ENCODE measurements around the gene GAREM1. TPM values are rescaled to one million over a fixed set of nuclear protein-coding genes. Genes with fewer than 3 reads are reported as not detected.

GAREM1 gene
- total RNA-seq, 5 donors from 2014 or later (not counting 1 experiment from before 2014, with no cell fraction given) = 0.26 to 0.41 (median 0.33) TPM

GRCh38 chr18:32271672-32272208, 198.9 kb downstream of the GAREM1 start:
- ChIA-PET POLR2A (no interaction called here), CTCF (interaction anchor here (0.6 to 1.8 kb wide), 12 partner anchors 8 to 504 kb away, joined by 3 to 11 read pairs (median 4); no protein-coding TSS in a partner anchor)
- no peak overlapping the region for H3K27ac ChIP-seq (ENCODE audit: low read length)
- Mint-ChIP-seq H3K36me3 (no peaks in the 10 kb centered on the region), H3K4me1 (no peaks in the 10 kb centered on the region), H3K4me3 (no peak overlapping the region), H3K9me3 (no peaks in the 10 kb centered on the region), H3K27ac (no peak overlapping the region), H3K27me3 (peaks cover 6 to 15% of the 10 kb centered on the region in 2 donors)
- DNase-seq (peak in 2 of 35 experiments; percentile 3 to 32), ATAC-seq (replicated peaks in 1 of 4) (peak in 1 of 4 experiments; percentile 25)
- H3K9me3 ChIP-seq = no peaks in the 10 kb centered on the region
- no CpG with 5 or more reads among the region's 5 CpGs for WGBS (ENCODE audit: insufficient coverage)
- H3K4me3 ChIP-seq (ENCODE audit: control insufficient read depth in 1 of 2, extremely low read depth in 1 of 2, low read length in 1 of 2) = no peak overlapping the region
- no peaks in the 10 kb centered on the region for H3K36me3 ChIP-seq (ENCODE audit: control insufficient read depth in 2 of 2, extremely low read depth in 1 of 2, insufficient read depth in 1 of 2, low read length in 1 of 2)
- peaks cover 0 to 11% of the 10 kb centered on the region in 2 experiments for H3K27me3 ChIP-seq (replicated peaks in 1 of 2; ENCODE audit: control insufficient read depth in 2 of 2, extremely low read depth in 1 of 2, insufficient read depth in 2 of 2, low read length in 1 of 2)
- no peaks in the 10 kb centered on the region for H3K4me1 ChIP-seq (ENCODE audit: control insufficient read depth in 1 of 2, extremely low read depth in 1 of 2, insufficient read depth in 2 of 2, low read length in 2 of 2)

DNA sequence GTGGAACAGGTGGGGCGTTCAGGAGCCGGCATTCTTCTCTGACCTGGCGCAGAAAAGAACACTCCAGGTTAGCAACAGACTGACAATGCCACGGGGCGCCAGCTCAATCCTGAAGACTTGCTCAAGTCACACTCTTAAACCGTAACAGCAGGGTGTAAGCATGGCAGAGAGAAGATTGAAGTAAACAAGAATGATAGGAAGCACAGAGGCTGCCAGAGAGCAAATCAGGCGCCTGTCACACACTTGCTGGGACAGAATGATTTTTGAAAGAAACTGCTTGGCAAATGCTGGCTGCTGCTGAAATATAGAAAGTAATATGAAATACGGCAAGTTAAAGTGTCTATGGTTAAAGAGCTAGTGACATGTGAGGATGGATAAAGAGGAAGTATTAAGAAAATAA, 200.3 kb downstream of the GAREM1 start:
- H3K4me3 ChIP-seq (ENCODE audit: control insufficient read depth in 1 of 2, extremely low read depth in 1 of 2, low read length in 1 of 2) = no peak overlapping the region
- H3K36me3 Mint-ChIP-seq = no peaks in the 10 kb centered on the region
- no peak overlapping the region for H3K4me3 Mint-ChIP-seq
- H3K9me3 Mint-ChIP-seq = no peaks in the 10 kb centered on the region
- no peaks in the 10 kb centered on the region for H3K4me1 ChIP-seq (ENCODE audit: control insufficient read depth in 1 of 2, extremely low read depth in 1 of 2, insufficient read depth in 2 of 2, low read length in 2 of 2)
- POLR2A ChIA-PET = no interaction called here
- peaks cover 9 to 12% of the 10 kb centered on the region in 2 donors for H3K27me3 Mint-ChIP-seq
- H3K4me1 Mint-ChIP-seq = no peaks in the 10 kb centered on the region
- no peak for ATAC-seq (replicated peaks in 1 of 4)
- no peaks in the 10 kb centered on the region for H3K36me3 ChIP-seq (ENCODE audit: control insufficient read depth in 2 of 2, extremely low read depth in 1 of 2, insufficient read depth in 1 of 2, low read length in 1 of 2)
- WGBS (ENCODE audit: insufficient coverage) = 74% methylated on average over 8 of the region's 8 CpGs
- H3K27ac Mint-ChIP-seq = no peak overlapping the region
- H3K9me3 ChIP-seq = no peaks in the 10 kb centered on the region
- CTCF ChIA-PET = interaction anchor here (0.6 to 0.7 kb wide), 3 partner anchors 18 to 72 kb away, joined by 3 to 4 read pairs (median 4); no protein-coding TSS in a partner anchor
- H3K27ac ChIP-seq (ENCODE audit: low read length) = no peak overlapping the region
- H3K27me3 ChIP-seq (replicated peaks in 1 of 2; ENCODE audit: control insufficient read depth in 2 of 2, extremely low read depth in 1 of 2, insufficient read depth in 2 of 2, low read length in 1 of 2) = peaks cover 0 to 10% of the 10 kb centered on the region in 2 experiments
- no peak for DNase-seq

GRCh38 chr18:32267463-32267862, 203.2 kb downstream of the GAREM1 start:
- Mint-ChIP-seq H3K27me3 (peaks cover 8 to 12% of the 10 kb centered on the region in 2 donors), H3K36me3 (no peaks in the 10 kb centered on the region), H3K4me1 (no peaks in the 10 kb centered on the region), H3K27ac (no peak overlapping the region), H3K4me3 (no peak overlapping the region), H3K9me3 (no peaks in the 10 kb centered on the region)
- DNase-seq (no peak), ATAC-seq (replicated peaks in 1 of 4) (no peak)
- Histone ChIP-seq H3K36me3 (ENCODE audit: control insufficient read depth in 2 of 2, extremely low read depth in 1 of 2, insufficient read depth in 1 of 2, low read length in 1 of 2) (no peaks in the 10 kb centered on the region), H3K27ac (ENCODE audit: low read length) (no peak overlapping the region), H3K4me3 (ENCODE audit: control insufficient read depth in 1 of 2, extremely low read depth in 1 of 2, low read length in 1 of 2) (no peak overlapping the region), H3K4me1 (ENCODE audit: control insufficient read depth in 1 of 2, extremely low read depth in 1 of 2, insufficient read depth in 2 of 2, low read length in 2 of 2) (no peaks in the 10 kb centered on the region), H3K9me3 (no peaks in the 10 kb centered on the region), H3K27me3 (replicated peaks in 1 of 2; ENCODE audit: control insufficient read depth in 2 of 2, extremely low read depth in 1 of 2, insufficient read depth in 2 of 2, low read length in 1 of 2) (peaks cover 0 to 10% of the 10 kb centered on the region in 2 experiments)
- WGBS (ENCODE audit: insufficient coverage) = no CpG with 5 or more reads among the region's 4 CpGs
- CTCF ChIA-PET = no interaction called here
- POLR2A ChIA-PET = no interaction called here

DNA sequence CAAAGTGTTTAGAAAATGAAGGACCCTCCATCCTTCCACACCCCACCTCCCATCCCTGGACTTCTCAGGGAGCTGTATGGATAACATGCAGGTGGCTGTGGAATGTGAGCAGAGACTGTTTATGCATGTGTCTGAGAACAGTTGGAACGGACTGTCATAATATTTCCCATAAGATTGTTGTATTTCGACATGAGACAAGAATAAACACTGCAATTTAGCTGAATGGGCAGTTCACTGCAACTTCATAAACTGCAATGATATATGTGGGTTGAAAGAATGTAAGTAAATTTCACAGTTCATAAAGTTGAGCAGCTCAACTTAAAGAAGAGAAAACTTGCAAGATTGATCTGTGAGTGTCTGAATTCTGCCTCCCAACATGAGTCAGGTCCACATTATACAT, 206.3 kb downstream of the GAREM1 start:
- H3K27ac Mint-ChIP-seq = no peak overlapping the region
- no peaks in the 10 kb centered on the region for H3K9me3 Mint-ChIP-seq
- H3K4me3 Mint-ChIP-seq = no peak overlapping the region
- H3K4me1 ChIP-seq (ENCODE audit: control insufficient read depth in 1 of 2, extremely low read depth in 1 of 2, insufficient read depth in 2 of 2, low read length in 2 of 2) = no peaks in the 10 kb centered on the region
- no peak for DNase-seq
- no peak overlapping the region for H3K27ac ChIP-seq (ENCODE audit: low read length)
- no peaks in the 10 kb centered on the region for H3K36me3 Mint-ChIP-seq
- no peaks in the 10 kb centered on the region for H3K4me1 Mint-ChIP-seq
- no peak for ATAC-seq (replicated peaks in 1 of 4)
- no CpG with 5 or more reads among the region's 2 CpGs for WGBS (ENCODE audit: insufficient coverage)
- H3K27me3 ChIP-seq (replicated peaks in 1 of 2; ENCODE audit: control insufficient read depth in 2 of 2, extremely low read depth in 1 of 2, insufficient read depth in 2 of 2, low read length in 1 of 2) = peaks cover 0 to 8% of the 10 kb centered on the region in 2 experiments
- no peaks in the 10 kb centered on the region for H3K36me3 ChIP-seq (ENCODE audit: control insufficient read depth in 2 of 2, extremely low read depth in 1 of 2, insufficient read depth in 1 of 2, low read length in 1 of 2)
- POLR2A ChIA-PET = no interaction called here
- H3K9me3 ChIP-seq = no peaks in the 10 kb centered on the region
- peaks cover 16 to 27% of the 10 kb centered on the region in 2 donors for H3K27me3 Mint-ChIP-seq
- H3K4me3 ChIP-seq (ENCODE audit: control insufficient read depth in 1 of 2, extremely low read depth in 1 of 2, low read length in 1 of 2) = no peak overlapping the region
- CTCF ChIA-PET = interaction anchor here (0.5 to 1.1 kb wide), 3 partner anchors 8 to 291 kb away, joined by 3 to 4 read pairs (median 3); no protein-coding TSS in a partner anchor

DNA sequence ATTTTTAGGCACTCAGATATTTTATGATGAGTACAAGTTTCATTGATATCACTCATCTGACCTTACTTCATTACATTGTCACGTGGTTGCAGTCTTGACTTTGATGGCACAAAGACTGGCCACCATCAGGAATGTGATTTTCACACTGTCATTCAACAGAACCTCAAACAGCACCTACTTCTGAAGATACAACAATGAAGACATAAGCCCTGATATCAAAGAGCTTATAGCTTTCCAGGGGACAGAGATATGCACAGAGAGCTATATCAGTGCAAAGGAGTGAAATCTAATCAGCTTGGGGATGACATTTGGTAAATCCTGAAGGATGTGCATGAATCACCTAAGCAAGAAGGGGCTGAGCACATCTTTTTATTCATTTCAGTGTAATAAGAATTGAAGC, 208.6 kb downstream of the GAREM1 start:
- no peaks in the 10 kb centered on the region for H3K9me3 ChIP-seq
- no peak overlapping the region for H3K27ac Mint-ChIP-seq
- peaks cover 0 to 4% of the 10 kb centered on the region in 2 experiments for H3K27me3 ChIP-seq (replicated peaks in 1 of 2; ENCODE audit: control insufficient read depth in 2 of 2, extremely low read depth in 1 of 2, insufficient read depth in 2 of 2, low read length in 1 of 2)
- no peaks in the 10 kb centered on the region for H3K4me1 ChIP-seq (ENCODE audit: control insufficient read depth in 1 of 2, extremely low read depth in 1 of 2, insufficient read depth in 2 of 2, low read length in 2 of 2)
- ChIA-PET POLR2A (no interaction called here), CTCF (no interaction called here)
- no peak overlapping the region for H3K27ac ChIP-seq (ENCODE audit: low read length)
- no peaks in the 10 kb centered on the region for H3K36me3 ChIP-seq (ENCODE audit: control insufficient read depth in 2 of 2, extremely low read depth in 1 of 2, insufficient read depth in 1 of 2, low read length in 1 of 2)
- H3K27me3 Mint-ChIP-seq = peaks cover 17 to 32% of the 10 kb centered on the region in 2 donors
- peaks cover 0 to 1% (median 0%) of the 10 kb centered on the region in 3 donors for H3K4me1 Mint-ChIP-seq
- H3K4me3 Mint-ChIP-seq = no peak overlapping the region
- DNase-seq (no peak), ATAC-seq (replicated peaks in 1 of 4) (no peak)
- WGBS (ENCODE audit: insufficient coverage) = 71% methylated on average over 1 of the region's 1 CpG
- no peaks in the 10 kb centered on the region for H3K36me3 Mint-ChIP-seq
- no peak overlapping the region for H3K4me3 ChIP-seq (ENCODE audit: control insufficient read depth in 1 of 2, extremely low read depth in 1 of 2, low read length in 1 of 2)
- H3K9me3 Mint-ChIP-seq = no peaks in the 10 kb centered on the region

DNA sequence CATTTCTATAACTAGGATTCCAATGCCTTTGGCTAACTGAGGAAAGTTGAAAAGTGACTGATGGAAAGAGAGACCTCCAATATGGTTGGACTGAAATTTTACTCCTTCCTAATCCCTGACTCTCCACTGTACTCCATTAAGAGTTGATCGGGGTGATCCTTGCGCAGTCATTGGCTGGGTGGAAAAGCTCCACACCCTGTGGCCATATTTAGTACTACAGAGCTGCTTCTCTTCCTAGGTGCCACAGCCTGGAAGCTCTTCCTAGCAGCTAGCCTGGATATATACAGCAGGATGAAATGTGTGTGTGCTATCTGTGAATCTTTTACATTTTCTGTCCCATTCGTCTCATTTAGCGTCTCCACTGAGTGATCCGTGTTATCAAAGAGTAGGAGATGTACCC, 209.7 kb downstream of the GAREM1 start:
- peaks cover 18 to 37% of the 10 kb centered on the region in 2 donors for H3K27me3 Mint-ChIP-seq
- no peak overlapping the region for H3K4me3 ChIP-seq (ENCODE audit: control insufficient read depth in 1 of 2, extremely low read depth in 1 of 2, low read length in 1 of 2)
- no peaks in the 10 kb centered on the region for H3K9me3 ChIP-seq
- no peak overlapping the region for H3K27ac ChIP-seq (ENCODE audit: low read length)
- no peaks in the 10 kb centered on the region for H3K9me3 Mint-ChIP-seq
- H3K36me3 Mint-ChIP-seq = no peaks in the 10 kb centered on the region
- H3K36me3 ChIP-seq (ENCODE audit: control insufficient read depth in 2 of 2, extremely low read depth in 1 of 2, insufficient read depth in 1 of 2, low read length in 1 of 2) = no peaks in the 10 kb centered on the region
- H3K4me1 Mint-ChIP-seq = peaks cover 0 to 1% (median 0%) of the 10 kb centered on the region in 3 donors
- no peak overlapping the region for H3K4me3 Mint-ChIP-seq
- ATAC-seq (replicated peaks in 1 of 4) (no peak), DNase-seq (no peak)
- no peaks in the 10 kb centered on the region for H3K4me1 ChIP-seq (ENCODE audit: control insufficient read depth in 1 of 2, extremely low read depth in 1 of 2, insufficient read depth in 2 of 2, low read length in 2 of 2)
- CTCF ChIA-PET = interaction anchor here in 1 of 2 donors (0.6 kb wide), 1 partner anchor 794 kb away, joined by 3 read pairs; no protein-coding TSS in a partner anchor
- H3K27ac Mint-ChIP-seq = no peak overlapping the region
- H3K27me3 ChIP-seq (replicated peaks in 1 of 2; ENCODE audit: control insufficient read depth in 2 of 2, extremely low read depth in 1 of 2, insufficient read depth in 2 of 2, low read length in 1 of 2) = peaks cover 0 to 11% of the 10 kb centered on the region in 2 experiments
- 100% methylated on average over 1 of the region's 5 CpGs for WGBS (ENCODE audit: insufficient coverage)
- POLR2A ChIA-PET = no interaction called here

All from T-cell (primary cell).